NCI-H2029 treated with DMSO at 0.1 percent for 48 hours (cell line): ENCODE measurements around the gene AFG3L2.
"Not testable (repeated sequence)": the region's sequence is repeated elsewhere in the genome, so short reads cannot be mapped to it uniquely, and the experiment has no call there.

Experiments
- DNase-seq: peaks from one replicate; lab custom pipeline; 2025; lab: John Stamatoyannopoulos, UW

The AFG3L2 gene

DNA sequence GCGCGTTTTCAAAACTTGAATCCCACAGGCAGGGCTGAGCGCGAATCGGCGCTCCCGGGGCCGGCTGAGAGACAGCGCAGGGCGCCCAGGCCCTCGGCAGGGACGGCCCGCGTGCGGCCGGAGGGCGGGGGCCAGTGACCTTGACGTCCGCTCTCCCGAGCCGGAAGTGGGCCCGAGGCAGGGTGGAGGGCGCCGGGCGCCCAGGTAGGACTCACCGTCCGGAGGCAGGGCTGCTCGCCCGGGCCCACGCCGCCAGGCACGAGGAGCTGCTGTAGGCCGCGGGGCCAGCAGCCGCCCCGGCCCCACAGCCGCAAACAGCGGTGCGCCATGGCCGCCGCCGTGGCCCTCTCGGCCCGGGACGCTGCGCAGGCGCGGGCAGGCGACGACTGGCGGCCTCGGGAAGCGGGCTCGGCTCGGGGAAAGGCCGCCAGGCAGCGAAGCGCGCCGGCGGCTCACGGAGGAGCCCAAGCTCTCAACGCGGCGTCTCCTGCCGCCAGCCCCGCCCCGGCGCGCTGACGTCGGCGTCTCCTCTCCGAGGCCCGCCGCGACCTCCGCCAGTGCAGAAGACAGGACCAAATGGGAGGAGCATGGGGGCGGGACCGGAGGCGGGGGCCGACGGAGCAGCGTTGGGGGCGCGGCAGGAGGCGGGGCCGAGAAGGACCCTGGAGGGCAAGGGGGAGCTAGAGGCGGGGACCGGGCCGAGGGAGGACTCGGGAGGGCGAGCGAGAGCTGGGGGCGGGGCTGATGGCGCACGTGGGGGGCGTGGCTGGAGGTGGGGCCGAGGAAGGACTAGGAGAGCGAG lies at the start of gene AFG3L2:
Gene AFG3L2 (minus strand): TSS at position 474 of the 802 bp plus-strand sequence. CDS start 145 bp downstream, at position 329.
- peak; percentile 78 for DNase-seq

DNA sequence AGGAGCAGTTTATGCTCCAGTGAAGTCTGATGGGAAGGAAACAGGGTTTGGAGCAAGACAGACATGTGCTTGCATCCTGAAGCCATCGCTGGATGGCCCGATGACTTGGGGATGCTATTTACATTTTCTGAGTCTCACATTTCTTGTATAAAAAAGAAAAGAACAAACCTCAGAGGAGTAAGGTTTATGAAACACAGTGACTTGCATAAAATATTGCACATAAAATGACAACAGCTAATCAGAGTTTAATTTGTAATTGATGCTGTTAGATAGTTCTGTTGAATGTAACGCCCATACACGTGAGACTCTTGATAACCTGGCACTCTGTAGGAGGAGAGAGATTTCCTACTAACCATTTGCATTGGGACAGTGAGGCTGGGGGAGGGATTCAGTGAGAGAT lies 47.2 kb upstream of the AFG3L2 start:
- DNase-seq, result no peak

DNA sequence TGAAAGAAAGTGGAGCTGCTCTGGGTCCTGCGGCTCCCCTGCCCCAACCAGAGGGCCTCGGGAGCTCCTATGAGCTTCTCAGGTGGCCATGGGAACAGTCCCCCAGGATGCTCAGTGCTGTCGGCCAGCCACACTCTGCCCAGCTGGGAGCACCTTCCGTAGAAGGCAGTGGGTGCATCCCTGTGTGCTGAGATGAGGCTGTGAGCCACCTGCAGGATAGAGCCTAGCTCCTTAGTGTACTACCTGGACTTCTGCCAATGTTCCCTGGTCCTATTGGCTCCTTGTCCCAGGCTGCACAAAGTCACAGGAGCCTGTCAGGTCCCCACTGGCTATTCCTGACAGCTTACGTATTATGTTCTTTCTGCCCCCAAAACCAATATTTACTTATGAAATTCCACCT lies 46.8 kb upstream of the AFG3L2 start:
- DNase-seq, result peak; percentile 43

DNA sequence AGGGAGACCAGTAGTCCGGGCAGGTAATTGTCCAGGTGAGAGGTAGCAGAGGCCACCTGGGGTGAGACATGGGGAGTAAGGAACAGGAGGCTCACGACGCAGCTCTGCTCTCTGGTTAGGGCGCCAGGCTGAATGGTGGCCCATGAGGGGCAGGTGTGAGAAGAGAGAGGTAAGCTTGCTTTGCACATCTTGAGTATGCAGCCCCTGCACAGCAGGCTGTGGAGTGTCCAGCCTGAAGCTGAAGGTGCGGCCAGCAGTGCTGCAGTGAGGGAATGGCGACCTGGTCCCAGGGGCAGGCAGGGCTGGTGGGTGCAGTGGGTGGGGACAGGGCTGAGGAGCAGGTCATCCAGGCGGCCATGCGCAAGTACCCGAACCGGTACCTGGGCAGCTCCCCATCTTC lies 46.4 kb upstream of the AFG3L2 start:
- DNase-seq, result no peak

DNA sequence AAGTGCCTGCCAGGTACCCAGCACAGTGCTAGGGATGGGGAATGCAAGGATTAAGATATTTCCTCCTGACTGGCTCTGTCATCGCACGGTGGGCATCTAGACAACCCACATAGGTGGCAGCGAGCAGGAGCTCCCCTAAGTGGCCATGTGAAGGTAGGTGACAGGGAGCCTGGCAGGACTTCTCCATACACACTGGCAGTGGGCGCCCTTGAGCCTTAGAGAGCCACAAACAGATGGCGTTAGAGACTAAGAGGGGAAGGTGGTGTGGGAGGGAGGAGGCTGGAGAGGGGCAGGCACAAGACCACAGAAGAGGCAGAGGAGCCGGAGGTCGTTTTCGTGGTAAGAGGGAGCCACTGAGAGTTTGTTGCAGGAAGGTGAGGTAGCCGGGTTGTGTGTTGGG lies 45.9 kb upstream of the AFG3L2 start:
- no peak for DNase-seq

DNA sequence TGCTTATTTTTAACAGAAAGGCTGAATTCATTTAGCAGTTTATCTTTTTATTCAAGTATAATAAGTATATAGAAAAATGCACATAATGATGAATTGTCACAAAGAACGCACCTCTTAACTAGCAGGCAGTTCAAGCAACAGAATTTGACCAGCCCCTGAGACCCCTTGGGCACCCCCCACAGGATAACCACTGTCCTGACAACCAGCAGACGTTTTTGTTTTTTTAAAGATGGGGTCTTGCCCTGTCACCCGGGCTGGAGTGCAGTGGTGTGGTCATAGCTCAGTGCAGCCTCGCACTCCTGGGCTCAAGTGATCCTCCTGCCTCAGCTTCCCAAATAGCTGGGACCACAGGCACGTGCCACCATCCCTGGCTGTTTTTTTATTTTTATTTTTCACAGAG lies 44.7 kb upstream of the AFG3L2 start:
- no peak for DNase-seq

DNA sequence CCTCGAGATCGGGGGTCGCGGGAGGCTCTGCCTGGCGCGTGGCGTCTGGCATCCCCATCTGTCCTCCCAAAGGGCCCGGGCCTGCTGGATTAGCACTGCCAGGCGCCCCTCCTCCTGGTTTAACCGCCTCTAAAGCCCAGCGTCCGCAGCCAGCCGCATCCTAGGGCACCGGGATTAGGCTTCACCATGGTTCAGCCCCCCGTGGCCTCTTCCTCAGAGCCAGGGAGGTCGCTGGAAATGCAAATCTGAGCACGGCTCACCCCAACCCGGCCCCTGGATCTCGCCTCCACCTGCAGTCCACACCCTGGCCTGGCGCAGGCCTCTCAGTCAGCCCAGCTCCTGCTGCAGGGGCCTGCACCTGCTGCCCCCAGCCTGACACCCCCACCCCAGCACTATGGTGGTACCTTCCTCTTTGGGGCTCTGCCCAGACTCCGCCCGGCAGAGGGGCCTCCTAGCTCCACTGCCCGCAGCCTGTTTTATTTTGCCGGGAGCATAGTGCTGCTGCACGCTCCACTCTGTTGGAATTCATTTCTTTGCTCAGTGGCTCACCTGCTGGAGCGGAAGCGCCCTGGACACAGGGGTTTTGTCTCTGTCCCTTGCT lies 43.9 kb upstream of the AFG3L2 start:
- no peak for DNase-seq

DNA sequence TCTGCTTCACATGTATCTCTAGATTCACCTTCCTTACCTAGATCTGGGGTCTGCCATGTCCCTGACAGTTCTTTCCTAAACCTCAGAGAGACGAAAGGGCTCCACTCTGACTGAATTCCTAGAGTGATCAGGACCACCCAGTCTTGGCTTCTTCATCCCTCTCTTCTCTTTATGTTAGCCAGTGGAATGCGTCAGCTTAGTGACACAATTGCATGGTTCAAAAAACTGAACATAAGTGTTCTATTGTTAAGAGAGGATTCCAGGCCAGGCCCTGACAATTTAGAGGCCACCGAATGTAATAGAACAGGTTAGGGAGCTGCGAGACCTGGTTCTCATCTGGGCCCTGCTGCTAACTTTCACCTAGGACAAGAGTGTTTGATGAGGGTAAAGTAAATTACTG lies 40.7 kb upstream of the AFG3L2 start:
- no peak for DNase-seq

DNA sequence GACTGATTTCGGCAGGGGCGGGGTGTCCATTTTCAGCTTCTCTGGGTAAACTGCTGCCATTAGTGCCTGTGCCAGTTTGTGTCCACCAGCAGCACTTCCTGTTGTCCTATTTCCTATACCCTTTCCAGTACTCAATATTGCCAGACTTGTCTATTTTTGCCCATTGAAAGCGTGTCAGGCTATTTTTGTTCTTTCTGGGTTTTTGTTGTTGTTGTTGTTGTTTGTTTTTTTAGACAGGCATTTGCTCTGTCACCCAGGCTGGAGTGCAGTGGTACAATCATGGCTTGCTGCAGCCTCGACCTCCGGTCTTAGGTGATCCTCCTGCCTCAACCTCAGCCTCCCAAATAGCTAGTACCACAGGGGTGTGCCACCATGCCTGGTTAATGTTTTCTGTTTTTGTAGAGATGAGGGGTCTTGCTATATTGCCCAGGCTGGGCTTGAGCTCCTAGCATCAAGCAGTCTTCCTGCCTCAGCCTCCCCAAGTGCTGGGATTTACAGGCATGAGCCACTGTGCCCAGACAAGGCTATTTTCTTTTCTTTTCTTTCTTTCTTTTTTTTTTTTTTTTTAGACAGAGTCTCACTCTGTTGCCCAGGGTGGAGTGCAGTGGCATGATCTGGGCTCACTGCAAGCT lies 39.2 kb upstream of the AFG3L2 start:
- no peak for DNase-seq

DNA sequence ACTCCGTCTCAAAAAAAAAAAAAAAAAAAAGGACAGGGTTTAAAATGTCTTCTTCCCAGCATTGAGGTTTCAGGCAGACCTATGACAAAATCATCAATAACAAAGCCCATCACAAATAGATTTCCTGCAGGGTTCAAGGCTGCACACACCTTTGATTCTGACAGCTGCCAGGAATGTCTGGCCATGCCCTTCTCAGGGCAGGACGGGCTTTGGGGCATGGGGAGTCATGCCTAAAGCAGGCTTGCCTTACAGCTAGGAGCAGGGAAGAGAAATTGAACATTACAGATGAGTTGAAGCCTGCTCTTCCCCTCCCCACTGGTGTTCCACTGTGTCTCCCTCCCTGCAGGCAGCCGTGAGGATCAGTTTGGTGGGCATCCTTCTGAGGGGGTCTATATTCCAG lies 34.4 kb upstream of the AFG3L2 start:
- DNase-seq, result no peak

DNA sequence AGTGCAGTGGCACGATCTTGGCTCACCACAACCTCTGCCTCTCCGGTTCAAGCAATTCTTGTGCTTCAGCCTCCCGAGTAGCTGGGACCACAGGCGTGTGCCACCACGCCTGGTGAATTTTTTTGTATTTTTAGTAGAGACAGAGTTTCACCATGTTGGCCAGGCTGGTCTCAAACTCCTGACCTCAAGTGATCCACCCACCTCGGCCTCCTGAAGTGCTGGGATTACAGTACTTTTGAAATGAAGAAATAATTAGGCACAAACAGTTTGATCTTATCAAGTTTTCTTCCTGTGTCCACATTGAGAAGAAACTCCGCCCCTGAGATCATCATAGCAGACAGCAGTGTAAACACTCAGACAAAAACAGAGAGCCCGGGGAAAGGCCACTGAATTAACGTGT lies 33.7 kb upstream of the AFG3L2 start:
- not testable (repeated sequence) for DNase-seq

DNA sequence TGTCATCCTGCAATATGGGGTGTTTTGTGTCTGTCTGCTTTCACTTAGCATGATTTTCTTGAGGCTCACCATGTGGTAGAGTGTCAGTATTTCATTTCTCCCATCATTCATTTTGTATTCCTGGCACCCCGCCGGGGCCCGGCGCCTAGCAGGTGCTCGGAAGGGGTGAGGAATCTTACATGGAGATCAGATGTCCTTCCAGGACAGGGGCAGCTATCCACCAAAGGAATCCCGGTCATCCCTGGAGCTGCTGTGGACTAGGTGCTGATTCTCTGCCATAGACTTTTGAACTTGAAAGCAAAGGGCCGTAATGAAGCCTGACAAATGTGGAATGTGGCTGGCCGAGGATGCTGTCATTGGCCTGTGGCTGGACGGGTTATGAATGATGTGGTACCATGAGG lies 33.1 kb upstream of the AFG3L2 start:
- DNase-seq, result no peak

DNA sequence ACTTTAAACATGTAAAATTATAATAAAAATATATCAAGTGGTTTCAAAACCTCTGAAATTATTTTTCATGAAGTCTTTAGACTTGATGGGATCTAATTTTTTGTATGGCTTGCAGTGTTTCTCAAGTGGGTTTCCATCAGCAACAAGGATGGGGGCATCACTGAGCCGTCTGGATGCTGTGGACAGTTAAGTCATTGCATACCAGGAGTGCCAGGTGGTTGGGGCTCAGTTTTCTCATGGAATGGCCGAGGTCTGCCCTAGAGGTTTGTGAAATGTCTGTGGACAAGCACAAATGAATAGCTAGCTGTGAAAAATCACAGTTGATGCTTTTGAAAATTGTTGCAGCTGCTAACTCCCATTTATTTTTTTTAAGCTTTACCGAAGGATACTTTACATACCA lies 32.4 kb upstream of the AFG3L2 start:
- no peak for DNase-seq

DNA sequence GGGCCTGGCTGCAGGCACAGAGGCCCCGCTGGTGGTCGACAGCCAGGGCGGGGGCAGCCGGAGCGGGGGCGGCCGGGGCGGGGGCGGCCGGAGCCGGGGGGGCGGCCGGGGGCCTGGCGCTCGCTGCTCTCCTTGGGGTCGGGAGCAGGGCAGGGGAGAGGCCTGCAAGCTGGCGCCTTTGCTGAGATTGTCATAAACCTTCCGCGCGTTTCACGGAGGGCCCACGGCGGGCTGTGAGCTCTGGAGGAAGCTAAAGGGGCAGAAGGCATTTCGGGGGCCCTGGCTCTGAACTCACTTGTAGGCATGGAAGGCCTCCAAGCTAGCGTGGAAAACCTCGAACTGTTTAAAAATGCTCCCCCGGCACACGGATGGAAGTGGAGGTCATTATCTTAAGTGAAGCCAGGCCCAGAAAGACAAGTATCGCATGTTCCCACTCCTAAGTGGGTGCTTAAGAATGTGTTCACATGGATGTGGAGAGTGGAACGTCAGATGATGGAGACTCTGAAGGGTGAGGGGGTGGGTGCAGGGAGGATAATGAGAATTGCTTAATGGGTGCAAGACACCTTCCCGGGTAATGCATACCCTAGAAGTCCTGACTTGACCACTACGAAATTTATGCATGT lies 31.3 kb upstream of the AFG3L2 start:
- no peak for DNase-seq

DNA sequence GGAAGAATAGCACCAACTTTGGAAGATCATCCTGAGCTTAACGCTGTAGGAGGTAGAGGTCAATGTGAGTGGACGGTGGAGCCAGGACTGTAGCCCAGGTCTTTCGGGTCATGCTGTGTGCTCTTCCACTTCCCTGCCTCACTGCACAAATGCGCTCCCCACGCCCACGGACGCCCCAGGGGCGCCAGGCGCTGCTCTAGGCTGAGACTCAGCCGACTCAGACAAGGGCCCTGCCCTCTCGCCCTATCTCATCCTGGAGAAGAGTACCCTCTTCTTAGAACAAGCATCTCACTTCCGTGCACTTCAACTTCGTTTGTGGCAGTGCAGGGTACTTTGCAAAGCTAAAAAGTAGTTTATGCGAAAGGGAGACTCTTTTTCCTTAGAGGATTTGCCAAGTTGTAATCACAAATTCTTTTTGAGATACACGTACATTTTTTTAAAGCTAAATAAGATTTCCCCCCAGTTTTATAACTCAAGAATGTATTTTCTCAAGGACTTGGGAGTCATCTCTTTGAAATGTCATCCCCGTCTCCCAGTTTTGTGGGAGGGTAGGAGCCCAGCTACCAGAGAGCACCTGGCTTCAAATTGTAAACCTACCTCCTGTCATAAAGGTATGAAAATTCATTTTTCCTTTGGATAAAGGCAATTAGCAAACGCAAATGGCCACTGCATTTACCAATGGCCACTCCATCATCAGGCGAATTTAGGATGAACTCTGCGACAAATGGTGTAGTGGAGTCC lies 29.5 kb upstream of the AFG3L2 start:
- DNase-seq, result no peak

DNA sequence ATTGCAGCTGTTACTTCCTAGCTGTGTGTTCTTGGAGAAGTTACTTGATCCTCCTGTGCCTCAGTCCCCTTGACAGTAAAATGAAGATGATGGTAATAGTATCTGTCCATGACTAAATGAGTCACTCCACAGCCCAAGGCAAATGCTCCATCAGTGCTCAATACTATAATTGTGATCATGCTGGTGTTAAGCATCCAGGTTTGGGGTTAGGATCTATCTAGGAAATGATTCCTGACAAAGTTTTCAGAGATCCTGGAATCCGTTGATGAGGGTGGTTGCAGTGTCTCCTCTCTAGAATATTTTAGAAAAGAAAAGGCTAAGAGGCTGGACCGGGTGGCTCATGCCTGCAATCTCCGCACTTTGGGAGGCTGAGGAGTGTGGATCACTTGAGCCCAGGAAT lies 28.0 kb upstream of the AFG3L2 start:
- no peak for DNase-seq

DNA sequence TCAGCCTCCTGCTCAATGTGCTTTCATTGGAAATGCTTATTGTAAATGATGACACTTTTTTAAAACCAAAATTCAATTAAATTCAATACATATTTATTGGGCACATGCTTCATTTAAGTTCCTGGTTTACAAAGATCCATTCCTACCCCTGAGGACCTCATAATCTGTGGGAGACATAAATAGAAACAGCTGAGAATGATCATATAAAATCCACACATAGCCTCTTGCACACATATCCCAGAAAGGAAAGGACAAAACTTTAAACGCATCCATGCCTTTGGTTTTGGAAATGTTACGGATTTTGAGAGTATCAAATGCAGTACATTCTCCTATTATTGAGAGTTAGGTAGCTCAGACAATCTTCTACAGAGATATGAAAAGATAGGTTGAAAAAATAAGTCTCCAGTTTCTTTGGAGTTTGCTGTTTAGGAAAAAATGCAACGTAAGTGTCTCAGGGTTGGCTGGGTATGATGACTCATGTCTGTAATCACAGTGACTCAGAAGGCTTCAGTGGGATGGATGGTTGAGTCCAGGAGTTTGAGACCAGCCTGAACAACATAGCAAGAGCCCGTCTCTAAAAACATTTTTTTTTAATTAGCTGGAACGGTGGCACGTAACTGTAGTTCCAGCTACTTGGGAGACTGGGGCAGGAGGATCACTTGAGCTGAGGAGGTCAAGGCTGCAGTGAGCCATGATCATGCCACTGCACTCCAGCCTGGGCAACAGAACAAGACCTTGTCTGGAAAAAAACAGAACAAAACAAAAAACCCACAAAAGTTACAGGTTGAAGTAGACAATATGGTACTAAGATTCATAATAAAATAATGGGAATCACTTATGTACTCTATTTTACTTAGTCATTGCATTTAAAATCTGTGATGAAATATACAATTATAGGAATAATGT lies 26.8 kb upstream of the AFG3L2 start:
- DNase-seq, result no peak

DNA sequence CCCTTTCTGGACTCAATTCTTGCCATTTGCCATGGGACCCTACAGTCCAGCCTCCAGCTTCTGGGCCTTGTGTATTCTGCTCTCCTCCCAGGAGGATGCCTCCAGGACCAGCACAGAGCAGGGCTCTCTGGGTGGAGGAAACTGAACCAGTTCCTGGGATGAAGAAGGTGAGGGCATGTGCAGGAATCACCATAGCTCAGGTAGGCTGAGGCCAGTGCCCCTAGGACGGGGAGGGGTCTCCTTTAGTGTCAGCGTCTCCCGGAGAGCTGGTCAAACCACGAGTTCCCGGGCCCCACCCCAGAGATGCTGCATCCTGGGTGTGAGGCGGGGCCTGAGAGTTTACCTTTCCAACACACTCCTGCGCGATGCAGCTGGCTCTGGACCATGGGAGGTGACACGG lies 24.9 kb upstream of the AFG3L2 start:
- no peak for DNase-seq

DNA sequence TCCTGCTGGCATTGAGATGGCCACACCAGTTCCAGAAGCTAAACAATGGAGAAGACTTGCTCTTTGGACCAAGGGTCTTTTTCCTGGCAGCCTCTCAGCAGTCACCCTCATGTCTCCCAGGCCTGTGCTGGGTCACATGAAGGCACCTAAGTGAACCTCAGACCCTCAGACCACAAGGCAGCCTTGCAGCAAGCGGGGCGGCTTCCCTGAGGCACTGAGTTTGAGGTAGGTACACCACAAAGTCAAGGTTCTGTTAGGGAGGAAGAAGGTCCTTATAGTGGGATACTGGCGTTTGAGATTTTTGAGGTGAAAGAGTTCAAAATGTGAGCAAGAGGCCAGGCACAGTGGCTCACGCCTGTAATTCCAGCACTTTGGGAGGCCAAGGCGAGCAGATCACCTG lies 22.2 kb upstream of the AFG3L2 start:
- DNase-seq, result no peak

DNA sequence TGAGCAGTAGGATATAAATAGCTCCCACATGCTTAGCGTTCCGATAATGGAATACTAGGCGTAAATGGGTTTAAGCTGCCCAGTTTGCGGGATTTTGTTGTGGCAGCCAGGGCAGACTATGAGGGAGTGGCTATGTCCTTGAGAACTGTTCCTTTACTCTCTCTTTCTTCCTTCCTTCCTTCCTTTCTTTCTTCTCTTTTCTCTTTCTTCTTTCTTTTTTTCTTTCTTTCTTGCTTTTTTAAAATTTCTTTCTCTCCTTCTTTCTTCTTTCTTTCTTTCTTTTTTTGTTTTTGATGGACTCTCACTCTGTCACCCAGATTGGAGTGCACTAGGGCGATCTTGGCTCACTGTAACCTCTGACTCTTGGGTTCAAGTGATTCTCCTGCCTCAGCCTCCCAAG lies 21.6 kb upstream of the AFG3L2 start:
- no peak for DNase-seq

DNA sequence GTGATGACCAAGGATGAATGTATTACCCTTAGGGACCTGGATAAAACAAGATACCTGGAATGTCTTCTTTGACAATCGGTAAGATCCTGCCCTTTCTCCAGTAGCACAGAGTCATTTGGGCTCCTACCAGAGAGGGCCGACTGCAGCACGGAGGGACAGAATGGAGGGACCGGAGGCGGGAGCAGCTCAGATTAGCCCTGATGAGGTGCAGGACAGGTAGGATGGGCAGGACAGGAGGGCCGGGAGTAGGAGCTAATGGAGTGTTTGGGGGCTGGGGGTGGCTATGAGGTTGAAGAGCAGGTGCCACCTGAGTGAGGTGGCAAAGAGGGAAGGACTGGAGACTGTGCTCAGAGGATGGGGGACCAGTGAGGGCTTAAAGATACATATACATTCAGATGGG lies 20.8 kb upstream of the AFG3L2 start:
- no peak for DNase-seq
